ENCODE data around the gene SUGCT.
"Not testable (repeated sequence)": the region's sequence is repeated elsewhere in the genome, so short reads cannot be mapped to it uniquely, and the experiment has no call there.

SUGCT gene

GRCh38 chr7:40141916-40142315 is 7.1 kb downstream of the SUGCT start:
- not testable (repeated sequence) for DNase-seq

DNA sequence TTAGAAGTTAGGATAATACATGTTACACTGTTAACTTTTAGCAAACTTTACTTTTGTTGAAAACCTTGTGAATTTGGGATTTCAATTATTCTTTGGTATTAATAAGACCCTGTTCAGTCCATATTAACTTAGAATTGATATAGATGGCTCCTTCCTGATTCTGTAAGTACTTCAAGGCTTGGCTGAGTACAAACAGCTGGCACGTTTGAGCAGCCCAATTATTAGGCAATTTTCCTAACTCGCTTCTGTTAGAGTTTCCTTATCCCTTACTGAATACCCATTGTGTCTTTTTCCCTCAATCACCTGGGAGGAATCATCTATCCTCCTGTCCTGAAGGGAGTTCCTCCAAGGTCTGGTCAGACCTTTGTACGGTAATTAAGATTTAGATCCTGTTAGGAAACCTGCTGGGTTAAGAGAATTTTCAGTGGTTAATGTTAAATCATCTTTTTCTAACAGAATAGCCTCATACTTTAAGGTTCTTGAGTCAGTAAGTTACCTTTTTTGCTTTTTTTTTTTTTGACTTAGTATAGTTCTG is 10.9 kb downstream of the SUGCT start:
- DNase-seq, result not testable (repeated sequence)

- no peak for DNase-seq
Measured at GRCh38 chr7:40147371-40148246, 12.8 kb downstream of the SUGCT start.

- not testable (repeated sequence) for DNase-seq
Measured at GRCh38 chr7:40148247-40148580, 13.4 kb downstream of the SUGCT start.

DNA sequence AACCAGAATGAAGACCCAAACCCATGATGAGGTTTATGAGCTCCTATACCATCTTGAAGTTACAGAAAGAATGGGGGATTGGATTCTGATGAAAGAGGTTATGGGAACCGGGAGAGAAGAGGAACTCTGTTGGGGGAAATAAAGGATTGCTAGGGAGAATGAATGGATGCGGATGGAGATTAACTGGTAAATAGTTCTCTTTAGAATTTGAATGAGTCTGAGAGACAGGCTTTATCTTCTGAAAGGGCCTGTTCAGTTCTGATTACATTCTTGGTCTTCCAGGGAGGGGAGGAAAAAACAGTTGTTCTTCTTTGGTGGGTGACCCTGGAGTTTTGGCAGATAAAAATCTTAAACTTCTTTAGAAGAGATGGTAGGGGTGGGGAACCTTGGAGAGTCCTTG is 13.9 kb downstream of the SUGCT start:
- no peak for DNase-seq

GRCh38 chr7:40151504-40151903 is 16.7 kb downstream of the SUGCT start:
- DNase-seq, result no peak

- DNase-seq, result no peak
Measured at GRCh38 chr7:40156988-40157387, 22.2 kb downstream of the SUGCT start.

DNA sequence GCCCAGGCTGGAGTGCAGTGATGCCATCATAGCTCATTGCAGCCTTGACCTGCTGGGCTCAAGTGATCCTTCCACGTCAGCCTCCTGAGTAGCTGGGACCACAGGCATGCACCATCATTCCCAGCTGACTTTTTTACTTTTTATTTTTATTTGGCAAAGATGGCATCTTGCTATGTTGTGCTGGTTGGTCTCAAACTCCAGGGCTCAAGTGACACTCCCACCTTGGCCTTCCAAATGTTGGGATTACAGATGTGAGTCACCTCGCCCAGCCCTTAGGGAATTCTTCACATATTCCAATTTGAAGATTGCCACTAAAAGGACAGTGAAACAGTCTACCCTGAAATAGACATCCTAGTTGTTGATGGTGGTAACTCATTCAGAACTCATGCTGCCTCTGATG is 27.7 kb downstream of the SUGCT start:
- DNase-seq, result no peak

DNA sequence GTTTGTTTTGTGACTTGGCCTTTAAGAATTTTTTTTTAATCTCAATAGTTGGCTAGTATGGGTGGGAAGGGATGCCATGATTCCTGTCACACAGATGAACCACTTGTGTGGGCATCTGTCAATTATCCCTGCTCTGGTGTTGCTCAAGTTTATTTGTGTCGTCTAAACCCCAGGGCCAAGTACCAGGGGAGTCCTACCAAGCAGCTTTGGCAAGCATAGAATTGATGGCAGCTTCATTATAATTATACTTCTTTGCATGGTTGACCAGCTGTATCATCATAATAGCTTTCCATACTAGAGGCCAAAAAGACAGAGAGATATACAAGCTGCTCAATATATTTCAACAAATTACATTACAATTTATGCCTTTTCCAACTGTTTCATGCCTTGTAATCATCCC is 30.4 kb downstream of the SUGCT start:
- no peak for DNase-seq

DNA sequence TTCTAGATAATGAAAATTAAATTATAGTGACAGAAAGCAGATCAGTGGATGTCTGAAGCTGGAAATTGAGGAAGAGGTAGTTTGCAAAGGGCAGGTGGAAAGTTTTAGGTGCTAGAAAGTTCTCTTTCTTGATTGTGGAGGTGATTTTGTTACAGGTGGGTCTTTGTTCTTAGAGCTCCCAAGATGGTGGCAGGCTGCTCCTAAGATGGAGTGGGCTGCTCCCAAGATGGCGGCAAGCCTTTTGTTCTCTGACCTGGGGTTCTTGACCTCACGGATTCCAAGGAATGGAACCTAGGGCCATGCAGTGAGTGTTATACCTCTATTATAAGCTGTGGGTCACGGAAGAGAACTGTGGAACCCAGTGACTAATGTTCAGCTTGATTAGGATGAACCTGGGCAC is 32.5 kb downstream of the SUGCT start:
- DNase-seq, result no peak

DNA sequence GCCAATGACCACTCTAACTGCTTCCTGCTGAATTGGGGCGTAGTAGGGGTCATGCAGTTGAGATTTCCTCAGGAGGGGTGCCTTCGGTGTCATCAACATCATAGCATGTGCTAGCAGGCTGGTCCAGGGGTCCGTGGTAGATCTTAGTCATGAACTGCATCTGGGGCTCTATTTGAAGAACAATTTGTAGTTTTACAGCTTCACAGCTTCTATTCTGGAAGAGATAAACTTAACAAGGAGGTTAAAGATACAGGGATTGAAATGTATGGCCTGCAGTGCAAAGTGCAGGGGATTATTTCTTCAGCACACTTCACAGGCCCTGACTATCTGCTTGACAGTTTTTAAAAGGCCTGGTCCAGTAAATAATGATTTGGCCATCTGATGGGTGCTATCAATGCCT is 33.5 kb downstream of the SUGCT start:
- not testable (repeated sequence) for DNase-seq

DNA sequence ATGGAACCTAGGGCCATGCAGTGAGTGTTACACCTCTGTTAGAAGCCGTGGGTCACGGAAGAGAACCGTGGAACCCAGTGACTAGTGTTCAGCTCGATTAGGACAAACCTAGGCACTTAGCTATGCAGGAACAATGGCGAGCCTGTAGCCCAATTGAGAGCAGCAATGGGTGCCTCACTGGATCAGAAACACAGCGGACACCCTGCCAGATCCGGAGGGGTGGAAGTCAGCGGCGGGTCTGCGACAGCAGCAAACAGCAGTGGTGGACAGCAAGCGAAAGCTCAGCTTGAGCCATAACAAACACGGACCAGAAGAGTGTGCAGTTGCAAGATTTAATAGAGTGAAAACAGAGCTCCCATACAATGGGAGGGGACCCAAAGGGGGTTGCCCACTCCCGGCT is 38.3 kb downstream of the SUGCT start:
- DNase-seq, result not testable (repeated sequence)

DNA sequence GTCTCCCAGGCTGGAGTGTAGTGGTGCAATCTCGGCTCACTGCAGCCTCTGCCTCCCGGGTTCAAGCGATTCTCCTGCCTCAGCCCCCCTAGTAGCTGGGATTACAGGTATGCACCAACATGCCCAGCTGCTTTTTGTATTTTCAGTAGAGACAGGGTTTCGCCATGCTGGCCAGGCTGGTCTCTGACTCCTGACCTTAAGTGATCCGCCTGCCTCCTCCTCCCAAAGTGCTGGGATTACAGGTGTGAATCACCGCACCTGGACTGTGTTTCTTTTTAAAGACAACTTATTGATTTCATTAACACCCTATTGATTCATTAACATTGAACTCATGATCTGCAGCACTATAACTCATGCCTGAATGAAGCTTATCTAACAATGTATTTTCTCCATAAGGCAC is 40.5 kb downstream of the SUGCT start:
- not testable (repeated sequence) for DNase-seq

DNA sequence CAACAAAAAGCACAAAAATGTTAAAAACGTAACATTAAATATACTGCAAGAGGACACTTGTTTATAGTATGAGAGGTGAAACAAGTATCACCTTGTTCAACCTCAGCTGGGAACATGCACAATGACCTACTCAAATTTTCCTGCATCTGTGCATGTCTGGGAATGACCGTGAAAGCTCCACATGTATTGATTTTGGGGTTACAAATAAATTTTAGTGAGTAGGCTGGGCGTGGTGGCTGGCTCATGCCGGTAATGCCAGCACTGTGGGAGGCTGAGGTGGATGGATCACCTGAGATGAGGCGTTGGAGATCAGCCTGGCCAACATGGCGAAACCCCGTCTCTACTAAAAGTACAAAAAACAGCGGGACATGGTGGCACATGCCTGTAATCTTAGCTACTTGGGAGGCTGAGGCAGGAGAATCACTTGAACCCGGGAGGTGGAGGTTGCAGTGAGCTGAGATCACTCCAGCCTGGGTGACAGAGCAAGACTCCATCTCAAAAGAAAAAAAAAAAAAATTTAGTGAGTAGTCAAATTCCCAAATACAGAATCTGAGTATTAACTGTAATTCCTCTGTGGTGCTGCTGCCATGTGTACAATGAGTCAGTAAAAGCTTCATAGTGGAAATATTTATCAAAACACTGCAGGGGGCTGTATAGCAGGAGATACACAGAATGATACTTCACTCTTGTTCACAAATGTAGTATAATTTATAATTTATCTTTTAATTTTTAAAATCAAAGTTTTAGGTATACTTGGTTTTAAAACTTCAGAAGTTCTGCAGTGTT is 41.1 kb downstream of the SUGCT start:
- DNase-seq, result no peak

DNA sequence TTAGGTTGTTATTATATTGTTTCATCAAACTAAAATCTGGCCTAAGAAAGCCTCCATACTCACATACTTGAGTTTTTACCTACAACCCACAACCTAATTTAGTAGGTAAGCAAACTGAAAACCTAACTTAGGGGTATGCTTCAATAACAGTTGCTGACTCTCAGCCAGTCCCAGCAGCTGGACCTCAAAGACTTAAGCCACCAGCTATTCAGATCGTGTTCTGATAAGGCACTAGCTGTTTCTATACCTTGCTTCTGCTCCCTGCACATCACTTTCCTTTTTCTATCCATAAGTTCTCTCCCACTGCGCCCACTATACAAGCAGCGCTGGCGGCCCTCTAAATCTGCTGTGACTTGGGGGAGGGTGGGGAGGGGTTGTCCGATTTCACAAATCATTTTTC is 42.3 kb downstream of the SUGCT start:
- no peak for DNase-seq

DNA sequence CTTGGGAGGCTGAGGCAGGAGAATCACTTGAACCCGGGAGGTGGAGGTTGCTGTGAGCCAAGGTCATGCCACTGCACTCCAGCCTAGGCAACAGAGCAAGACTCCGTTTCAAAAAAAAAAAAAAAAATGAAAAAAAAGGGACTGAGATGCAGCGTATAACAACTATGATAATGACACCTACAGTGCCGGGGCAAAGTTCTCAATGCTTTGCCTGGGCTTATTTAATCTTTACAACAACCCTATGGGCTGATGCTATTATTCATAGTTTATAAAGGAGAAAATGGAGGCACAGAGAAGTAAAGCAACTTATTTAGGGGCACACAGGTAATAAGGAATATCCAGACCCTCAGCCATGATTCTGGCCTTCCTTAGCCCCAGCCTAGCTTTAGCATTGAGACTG is 47.6 kb downstream of the SUGCT start:
- no peak for DNase-seq

DNA sequence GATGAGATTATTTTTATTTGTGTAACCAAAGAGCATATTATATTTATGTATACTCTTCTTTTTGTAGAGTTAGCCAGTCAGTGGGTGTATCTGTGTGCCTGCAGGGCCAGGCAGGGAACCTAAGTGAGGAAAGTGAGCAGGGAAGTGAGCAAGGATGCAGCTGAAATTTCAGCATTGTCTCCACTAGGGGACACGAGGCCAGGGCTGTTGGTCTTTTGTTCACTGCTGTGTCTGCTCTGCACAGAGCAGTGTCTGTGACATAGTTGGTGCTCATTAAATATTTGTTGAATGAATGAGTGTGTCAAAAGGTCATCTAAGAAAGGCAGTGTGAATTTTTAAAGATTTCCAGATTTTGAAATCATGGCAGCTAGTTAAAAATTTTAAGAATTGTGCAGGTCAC is 51.8 kb downstream of the SUGCT start:
- no peak for DNase-seq

- DNase-seq, result no peak
Measured at GRCh38 chr7:40192036-40192435, 57.2 kb downstream of the SUGCT start.

DNA sequence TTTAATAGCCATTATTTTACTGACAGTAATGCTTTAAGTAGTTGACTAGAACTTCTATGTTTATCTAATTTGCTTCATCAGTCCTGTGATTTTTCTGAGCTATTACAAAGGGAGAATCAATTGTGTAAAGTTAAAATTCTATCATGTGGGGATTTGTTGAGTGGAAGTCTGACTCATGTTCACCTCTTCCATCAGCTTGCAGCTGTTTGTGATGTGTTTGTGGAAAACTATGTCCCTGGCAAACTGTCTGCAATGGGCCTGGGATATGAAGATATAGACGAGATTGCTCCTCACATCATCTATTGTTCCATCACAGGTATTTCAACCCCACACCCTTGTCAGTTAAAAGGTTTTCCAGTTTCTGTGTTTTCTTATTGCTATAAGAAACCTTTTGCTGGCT is 59.9 kb downstream of the SUGCT start:
- DNase-seq, result no peak

DNA sequence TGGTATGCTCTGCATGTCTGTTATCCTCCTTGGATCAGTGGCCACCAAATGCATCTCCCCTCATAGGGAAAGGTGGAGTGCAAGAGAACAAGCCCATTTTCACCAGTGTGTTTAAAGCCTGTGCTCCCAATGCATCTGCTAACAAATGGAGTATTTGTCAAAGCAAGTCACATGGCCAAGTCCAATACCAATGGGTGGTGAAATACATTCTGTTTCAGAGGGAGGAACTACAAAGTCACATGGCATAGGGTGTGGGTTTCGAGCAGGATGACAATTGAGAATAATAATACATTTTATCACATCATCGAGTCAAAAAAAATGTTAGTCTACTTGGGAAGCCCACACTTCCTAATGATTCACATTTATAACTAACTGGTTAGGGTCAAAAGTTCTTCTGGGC is 62.7 kb downstream of the SUGCT start:
- no peak for DNase-seq

DNA sequence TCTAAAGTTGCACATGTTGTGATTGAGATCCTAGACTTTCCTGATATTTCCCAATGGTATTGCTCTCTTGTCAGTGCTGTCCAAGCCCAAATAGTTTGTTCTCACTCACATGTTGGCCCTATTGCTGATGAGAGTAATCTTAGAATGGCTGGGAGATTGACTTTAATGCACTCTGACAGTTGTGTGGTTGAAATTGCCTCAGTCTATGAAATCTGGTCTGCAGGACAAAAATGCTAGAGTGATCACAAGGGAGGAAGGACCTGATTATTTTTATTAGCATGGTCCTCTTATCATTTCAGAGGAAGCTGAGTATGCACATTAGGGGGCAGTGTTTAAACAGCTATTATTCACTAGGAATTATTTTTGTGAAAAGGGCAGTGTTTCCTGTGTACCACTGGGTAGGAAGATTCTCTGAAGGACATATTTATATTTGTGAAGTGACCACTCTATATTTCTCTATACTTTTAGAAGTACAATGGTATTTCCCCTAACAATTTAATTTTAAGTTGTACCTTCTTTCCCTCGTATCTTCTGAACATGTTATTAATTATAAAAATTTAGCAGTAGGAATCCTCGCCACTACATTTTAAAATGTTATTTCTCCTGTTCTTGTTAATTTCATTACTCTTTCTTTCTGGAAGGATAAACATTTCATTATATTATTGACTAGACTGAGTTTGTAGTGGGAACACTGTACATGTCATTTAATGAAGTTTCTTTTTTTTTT is 64.4 kb downstream of the SUGCT start:
- no peak for DNase-seq

DNA sequence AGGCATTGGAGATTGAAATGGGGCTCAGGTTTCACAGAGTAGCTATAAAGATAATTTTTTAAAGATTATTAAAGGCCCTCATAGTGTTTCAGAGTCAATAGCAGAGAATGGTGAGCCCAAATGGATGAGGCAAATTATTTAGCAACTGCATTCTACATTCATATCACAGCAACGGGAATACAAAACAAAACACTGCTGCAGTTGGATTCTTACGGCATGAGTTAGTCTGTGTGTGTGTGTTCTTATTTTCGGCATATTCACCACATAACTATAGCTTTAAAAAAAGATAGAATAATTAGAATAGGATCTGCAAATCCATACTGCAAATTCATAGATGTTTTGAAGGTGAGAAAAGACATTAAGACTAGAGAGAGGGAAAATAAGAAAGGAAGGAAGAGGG is 66.0 kb downstream of the SUGCT start:
- DNase-seq, result no peak

GRCh38 chr7:40202851-40203250 is 68.0 kb downstream of the SUGCT start:
- DNase-seq, result no peak
